AG09309 (cell line): ENCODE measurements around the gene CCDC30.
"Not testable (repeated sequence)": the region's sequence is repeated elsewhere in the genome, so short reads cannot be mapped to it uniquely, and the experiment has no call there.

ENCODE experiments used
- DNase-seq: peaks from one replicate; pipeline ENCODE4 v3.0.0-alpha.2; 2010; ENCODE audit warnings: low read depth
- H3K4me3 ChIP-seq: 2 replicates; pipeline ENCODE4 v1.5.1; 2011; ENCODE audit warnings: mild to moderate bottlenecking, low read depth, low read length, moderate library complexity; ENCODE audit not compliant: control insufficient read depth
- TF ChIP-seq, protein P1 (sequence below): IDR thresholded peaks from 2 replicates; pipeline ENCODE4 v1.5.1; 2011; ENCODE audit warnings: mild to moderate bottlenecking, low read depth, low read length, inconsistent platforms; ENCODE audit not compliant: insufficient read depth, control insufficient read depth; ENCODE audit errors: missing control alignments

The CCDC30 gene

GRCh38 chr1:42480921-42481320 is 17.8 kb downstream of the CCDC30 start:
- H3K4me3 ChIP-seq = no peak overlapping the region
- TF ChIP-seq, protein P1, sequence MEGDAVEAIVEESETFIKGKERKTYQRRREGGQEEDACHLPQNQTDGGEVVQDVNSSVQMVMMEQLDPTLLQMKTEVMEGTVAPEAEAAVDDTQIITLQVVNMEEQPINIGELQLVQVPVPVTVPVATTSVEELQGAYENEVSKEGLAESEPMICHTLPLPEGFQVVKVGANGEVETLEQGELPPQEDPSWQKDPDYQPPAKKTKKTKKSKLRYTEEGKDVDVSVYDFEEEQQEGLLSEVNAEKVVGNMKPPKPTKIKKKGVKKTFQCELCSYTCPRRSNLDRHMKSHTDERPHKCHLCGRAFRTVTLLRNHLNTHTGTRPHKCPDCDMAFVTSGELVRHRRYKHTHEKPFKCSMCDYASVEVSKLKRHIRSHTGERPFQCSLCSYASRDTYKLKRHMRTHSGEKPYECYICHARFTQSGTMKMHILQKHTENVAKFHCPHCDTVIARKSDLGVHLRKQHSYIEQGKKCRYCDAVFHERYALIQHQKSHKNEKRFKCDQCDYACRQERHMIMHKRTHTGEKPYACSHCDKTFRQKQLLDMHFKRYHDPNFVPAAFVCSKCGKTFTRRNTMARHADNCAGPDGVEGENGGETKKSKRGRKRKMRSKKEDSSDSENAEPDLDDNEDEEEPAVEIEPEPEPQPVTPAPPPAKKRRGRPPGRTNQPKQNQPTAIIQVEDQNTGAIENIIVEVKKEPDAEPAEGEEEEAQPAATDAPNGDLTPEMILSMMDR = no peak
- DNase-seq = no peak

- H3K4me3 ChIP-seq = no peak overlapping the region
- TF ChIP-seq, protein P1 = no peak
- DNase-seq = no peak
These were observed 19.6 kb downstream of the CCDC30 start for GRCh38 chr1:42482635-42483153.

- TF ChIP-seq, protein P1 = no peak
- no peak overlapping the region for H3K4me3 ChIP-seq
- DNase-seq = peak; percentile 70
These were observed 21.3 kb downstream of the CCDC30 start for GRCh38 chr1:42484382-42484781.

DNA sequence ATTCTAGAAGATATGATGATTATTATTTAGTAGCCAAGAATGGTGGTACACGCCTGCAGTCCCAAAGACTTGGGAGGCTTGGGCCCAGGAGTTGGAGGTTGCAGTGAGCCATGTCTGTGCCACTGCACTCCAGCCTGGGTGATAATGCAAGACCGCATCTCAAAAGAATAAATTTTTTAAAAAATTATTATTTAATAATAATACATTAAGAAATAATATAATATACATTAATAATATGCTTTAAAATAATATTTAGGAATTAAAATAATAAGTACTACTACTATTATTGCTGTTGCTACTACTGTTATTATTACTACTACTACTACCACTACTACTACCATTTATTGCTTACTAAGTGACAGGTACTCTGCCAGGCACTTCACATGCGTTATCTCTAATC is 27.2 kb downstream of the CCDC30 start:
- no peak overlapping the region for H3K4me3 ChIP-seq
- no peak for DNase-seq
- TF ChIP-seq, protein P1 = no peak

DNA sequence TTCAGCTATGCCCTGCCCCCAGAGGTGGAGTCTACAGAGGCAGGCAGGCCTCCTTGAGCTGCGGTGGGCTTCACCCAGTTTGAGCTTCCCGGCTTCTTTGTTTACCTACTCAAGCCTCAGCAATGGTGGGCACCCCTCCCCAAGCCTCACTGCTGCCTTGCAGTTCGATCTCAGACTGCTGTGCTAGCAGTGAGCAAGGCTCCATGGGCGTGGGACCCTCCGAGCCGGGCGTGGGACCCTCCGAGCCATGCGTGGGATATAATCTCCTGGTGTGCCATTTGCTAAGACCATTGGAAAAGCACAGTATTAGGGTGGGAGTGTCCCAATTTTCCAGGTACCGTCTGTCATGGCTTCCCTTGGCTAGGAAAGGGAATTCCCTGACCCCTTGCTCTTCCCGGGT is 38.9 kb downstream of the CCDC30 start:
- not testable (repeated sequence) for DNase-seq, H3K4me3 ChIP-seq

DNA sequence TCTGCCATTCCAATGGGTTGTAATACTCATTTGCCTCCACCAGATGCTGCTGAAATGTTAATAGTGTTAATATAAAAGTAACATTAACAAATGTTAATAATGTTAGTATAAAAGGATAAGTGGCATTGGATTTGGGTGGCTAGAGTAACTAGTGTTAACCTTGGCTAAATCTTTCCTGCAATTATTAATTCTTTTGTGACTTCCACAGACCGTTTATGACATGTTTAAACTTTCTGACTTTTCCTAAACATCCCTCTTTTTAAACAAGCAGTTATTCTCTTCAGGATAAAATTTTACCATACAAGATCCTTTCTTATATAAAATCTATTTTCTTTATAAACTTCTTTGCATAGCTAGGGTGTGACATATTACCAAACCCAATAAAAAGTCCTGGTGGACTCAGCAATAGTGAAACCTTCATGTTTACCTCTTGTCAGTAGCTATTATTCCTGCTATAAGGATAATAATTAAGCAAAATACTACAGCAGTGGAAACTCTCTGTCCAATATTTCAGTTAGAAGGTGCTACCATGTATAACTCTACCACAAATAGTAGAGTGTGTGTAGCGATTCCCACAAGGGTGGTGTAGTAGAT is 41.5 kb downstream of the CCDC30 start:
- TF ChIP-seq, protein P1 = no peak
- no peak for DNase-seq
- H3K4me3 ChIP-seq = no peak overlapping the region

GRCh38 chr1:42506576-42506975 is 43.5 kb downstream of the CCDC30 start:
- TF ChIP-seq, protein P1 = no peak
- H3K4me3 ChIP-seq = no peak overlapping the region
- no peak for DNase-seq
